K562 (cell line): Measurements from ENCODE around the gene PPFIA1.
A peak's percentile ranks its signal among the peaks of the same experiment; 100 is the strongest.

Experiments used
- ARNT ChIP-seq, 2 experiments: fragments of 450-650 bp; IDR thresholded peaks; 2 replicates each; pipeline ENCODE4 v1.6.1; 2016; ENCODE audit warnings: mild to moderate bottlenecking in 1 of 2
- BDP1 ChIP-seq: IDR thresholded peaks from 3 replicates; pipeline ENCODE4 v1.6.1; 2011; ENCODE audit not compliant: insufficient read length, insufficient read depth
- CBX3 ChIP-seq, 2 experiments: IDR thresholded peaks; 1 replicate in 1 of 2; 2 replicates in 1 of 2; pipeline ENCODE4 v1.6.1; 2012; ENCODE audit warnings: inconsistent platforms in 2 of 2, low read length in 2 of 2, borderline replicate concordance in 1 of 2, control low read depth in 1 of 2
- CEBPB ChIP-seq: fragments of 450-650 bp; IDR thresholded peaks from 2 replicates; pipeline ENCODE4 v1.6.1; 2016; ENCODE audit warnings: missing genetic modification characterization, missing compliant biosample characterization
- FOS ChIP-seq: IDR thresholded peaks from 3 replicates; pipeline ENCODE4 v1.6.1; 2011; ENCODE audit not compliant: insufficient read length; ENCODE audit errors: extremely low read depth
- MAX ChIP-seq: sonication (generic); formaldehyde crosslinking; IDR thresholded peaks from 2 replicates; pipeline ENCODE4 v1.9.0; 2022; ENCODE audit warnings: mild to moderate bottlenecking, missing genetic modification reagents
- TSC22D4 ChIP-seq: fragments of 450-650 bp; IDR thresholded peaks from 2 replicates; pipeline ENCODE4 v1.6.1; 2016; ENCODE audit warnings: missing genetic modification characterization, missing biosample characterization, control low read depth
- U2AF2 ChIP-seq: fragments of 200-400 bp; formaldehyde crosslinking; optimal IDR thresholded peaks from 2 replicates; pipeline ENCODE3; 2017; ENCODE audit warnings: low read depth, mild to moderate bottlenecking, low read length
- ZNF12 ChIP-seq: sonication (generic); formaldehyde crosslinking; IDR thresholded peaks from 2 replicates; pipeline ENCODE4 v1.4.0; 2020; ENCODE audit warnings: mild to moderate bottlenecking, missing genetic modification reagents
- TF ChIP-seq, protein P1 (sequence below), 3 experiments: IDR thresholded peaks in 2 of 3; conservative IDR thresholded peaks in 1 of 3; 2 replicates each; pipeline ENCODE4 v1.5.1; 2011 to 2012; ENCODE audit warnings: low read length in 3 of 3, mild to moderate bottlenecking in 3 of 3, control low read depth in 2 of 3, improper control_type of control experiment in 1 of 3, inconsistent platforms in 1 of 3, low read depth in 1 of 3, mixed read lengths in 1 of 3, moderate library complexity in 1 of 3; ENCODE audit not compliant: insufficient read depth in 2 of 3

DNA sequence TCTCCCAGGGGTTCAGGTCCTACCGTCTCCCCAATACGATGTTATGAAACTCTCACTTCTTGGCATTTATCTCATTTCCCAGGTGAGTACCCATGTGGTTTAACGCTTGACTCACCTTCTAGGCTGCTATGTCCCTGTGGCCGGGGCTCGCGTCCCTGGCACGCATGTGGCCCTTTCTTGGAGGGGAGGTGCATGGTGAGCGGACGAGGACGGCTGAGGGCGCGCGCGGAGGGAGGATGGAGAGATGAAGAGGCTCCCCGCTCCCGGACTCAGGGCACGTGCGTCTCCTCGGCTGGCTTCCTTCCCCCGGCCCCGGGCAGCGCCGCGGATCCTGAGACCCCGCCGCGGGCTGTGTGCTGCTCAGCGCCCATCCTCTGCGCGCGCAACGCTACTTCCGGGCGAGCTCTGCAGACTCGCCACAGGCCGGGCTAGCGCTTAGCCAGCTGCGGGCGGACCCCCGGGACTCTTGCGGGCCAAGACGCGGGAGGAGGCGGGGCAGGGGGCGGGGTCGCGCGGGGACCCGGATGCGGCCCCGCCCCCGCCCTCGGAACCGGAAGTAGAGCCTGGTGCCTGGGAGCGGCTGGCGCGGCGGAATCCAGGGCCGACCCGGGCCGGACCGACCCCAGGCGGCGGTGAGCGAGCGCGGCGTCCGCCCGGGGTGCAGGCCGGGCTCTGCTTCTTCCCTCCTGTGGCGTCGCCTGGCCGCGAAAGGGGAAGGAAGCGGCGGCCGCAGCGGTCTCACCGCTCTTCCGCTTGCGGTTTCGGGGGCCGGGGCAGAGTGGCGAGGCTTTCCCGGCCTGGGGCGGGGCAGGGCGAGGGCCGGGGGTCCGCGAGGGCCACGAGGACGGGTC, 127.7 kb downstream of the PPFIA1 start, which contains the start of gene CTTN:
- TF ChIP-seq, protein P1, sequence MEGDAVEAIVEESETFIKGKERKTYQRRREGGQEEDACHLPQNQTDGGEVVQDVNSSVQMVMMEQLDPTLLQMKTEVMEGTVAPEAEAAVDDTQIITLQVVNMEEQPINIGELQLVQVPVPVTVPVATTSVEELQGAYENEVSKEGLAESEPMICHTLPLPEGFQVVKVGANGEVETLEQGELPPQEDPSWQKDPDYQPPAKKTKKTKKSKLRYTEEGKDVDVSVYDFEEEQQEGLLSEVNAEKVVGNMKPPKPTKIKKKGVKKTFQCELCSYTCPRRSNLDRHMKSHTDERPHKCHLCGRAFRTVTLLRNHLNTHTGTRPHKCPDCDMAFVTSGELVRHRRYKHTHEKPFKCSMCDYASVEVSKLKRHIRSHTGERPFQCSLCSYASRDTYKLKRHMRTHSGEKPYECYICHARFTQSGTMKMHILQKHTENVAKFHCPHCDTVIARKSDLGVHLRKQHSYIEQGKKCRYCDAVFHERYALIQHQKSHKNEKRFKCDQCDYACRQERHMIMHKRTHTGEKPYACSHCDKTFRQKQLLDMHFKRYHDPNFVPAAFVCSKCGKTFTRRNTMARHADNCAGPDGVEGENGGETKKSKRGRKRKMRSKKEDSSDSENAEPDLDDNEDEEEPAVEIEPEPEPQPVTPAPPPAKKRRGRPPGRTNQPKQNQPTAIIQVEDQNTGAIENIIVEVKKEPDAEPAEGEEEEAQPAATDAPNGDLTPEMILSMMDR (IDR thresholded peaks at IDR 0.05 in 2 of 3, conservative IDR thresholded peaks at IDR 0.05 in 1 of 3; ENCODE audit: insufficient read depth in 2 of 3, low read depth in 1 of 3, low read length in 3 of 3) = no peak
- TF ChIP-seq TSC22D4 (tag) (no peak), FOS (no peak), BDP1 (no peak), U2AF2 (no peak), MAX (CRISPR knock-in tag) (peak; percentile 90), ZNF12 (peak; percentile 3; the same call in 1 of the 2 replicates), CEBPB (tag) (no peak), CBX3 (IDR thresholded peaks at IDR 0.05; ENCODE audit: borderline replicate concordance in 1 of 2, low read length in 2 of 2) (no peak), ARNT (IDR thresholded peaks at IDR 0.05) (0 out of 4 replicates have a peak, but pooled peaks of 1 of the 2 experiments have one; percentile 13)
